Measurements from ENCODE around the gene SNX8.
A peak's percentile ranks its signal among the peaks of the same experiment; 100 is the strongest.
"Not testable (repeated sequence)": the region's sequence is repeated elsewhere in the genome, so short reads cannot be mapped to it uniquely, and the experiment has no call there.

The SNX8 gene

GRCh38 chr7:2326951-2327350 is 12.7 kb upstream of the SNX8 start:
- DNase-seq: no peak

- no peak for DNase-seq
Measured at GRCh38 chr7:2325162-2325561, 10.9 kb upstream of the SNX8 start.

GRCh38 chr7:2321020-2321419 is 6.8 kb upstream of the SNX8 start:
- DNase-seq: peak; percentile 31

- DNase-seq: no peak
Measured at GRCh38 chr7:2317556-2318293, 3.5 kb upstream of the SNX8 start.

GRCh38 chr7:2316578-2316977 is 2.3 kb upstream of the SNX8 start:
- no peak for DNase-seq

GRCh38 chr7:2315787-2316186 is 1.5 kb upstream of the SNX8 start:
- no peak for DNase-seq

- DNase-seq: not testable (repeated sequence)
Measured at GRCh38 chr7:2314956-2315530, 802 bp upstream of the SNX8 start.

GRCh38 chr7:2313450-2314208 is 612 bp downstream of the SNX8 start:
- no peak for DNase-seq

GRCh38 chr7:2312267-2312929 is 1.8 kb downstream of the SNX8 start:
- DNase-seq: no peak

- DNase-seq: no peak
Measured at GRCh38 chr7:2309889-2310331, 4.3 kb downstream of the SNX8 start.

- no peak for DNase-seq
Measured at GRCh38 chr7:2307690-2308107, 6.5 kb downstream of the SNX8 start.

GRCh38 chr7:2306688-2307087 is 7.6 kb downstream of the SNX8 start:
- DNase-seq: no peak

GRCh38 chr7:2305258-2305657 is 9.0 kb downstream of the SNX8 start:
- DNase-seq: not testable (repeated sequence)

- not testable (repeated sequence) for DNase-seq
Measured at GRCh38 chr7:2303520-2303919, 10.7 kb downstream of the SNX8 start.

GRCh38 chr7:2302743-2303397 is 11.4 kb downstream of the SNX8 start:
- DNase-seq: not testable (repeated sequence)

GRCh38 chr7:2301511-2301863 is 12.8 kb downstream of the SNX8 start:
- DNase-seq: no peak

GRCh38 chr7:2299870-2300512 is 14.2 kb downstream of the SNX8 start:
- DNase-seq: no peak

- DNase-seq: no peak
Measured at GRCh38 chr7:2299131-2299829, 15.0 kb downstream of the SNX8 start.

- no peak for DNase-seq
Measured at GRCh38 chr7:2296832-2297231, 17.4 kb downstream of the SNX8 start.

- DNase-seq: no peak
Measured at GRCh38 chr7:2295936-2296620, 18.2 kb downstream of the SNX8 start.

GRCh38 chr7:2290877-2291276 is 23.4 kb downstream of the SNX8 start:
- no peak for DNase-seq

All from DMS153 (cell line).